SW480 (cell line): Measurements from ENCODE around the gene CEACAM20.
A peak's percentile ranks its signal among the peaks of the same experiment; 100 is the strongest.
"Not testable (repeated sequence)": the region's sequence is repeated elsewhere in the genome, so short reads cannot be mapped to it uniquely, and the experiment has no call there.

ENCODE experiments used
- DNase-seq: peaks from one replicate; pipeline ENCODE4 v3.0.0-alpha.2; 2016; ENCODE audit warnings: low spot score

CEACAM20 gene

GRCh38 chr19:44548736-44549135 is 19.3 kb upstream of the CEACAM20 start:
- DNase-seq = no peak

- no peak for DNase-seq
Observed at GRCh38 chr19:44544031-44544430, 14.6 kb upstream of the CEACAM20 start.

GRCh38 chr19:44542671-44543070 is 13.2 kb upstream of the CEACAM20 start:
- DNase-seq = no peak

- DNase-seq = no peak
Observed at GRCh38 chr19:44540736-44541135, 11.3 kb upstream of the CEACAM20 start.

DNA sequence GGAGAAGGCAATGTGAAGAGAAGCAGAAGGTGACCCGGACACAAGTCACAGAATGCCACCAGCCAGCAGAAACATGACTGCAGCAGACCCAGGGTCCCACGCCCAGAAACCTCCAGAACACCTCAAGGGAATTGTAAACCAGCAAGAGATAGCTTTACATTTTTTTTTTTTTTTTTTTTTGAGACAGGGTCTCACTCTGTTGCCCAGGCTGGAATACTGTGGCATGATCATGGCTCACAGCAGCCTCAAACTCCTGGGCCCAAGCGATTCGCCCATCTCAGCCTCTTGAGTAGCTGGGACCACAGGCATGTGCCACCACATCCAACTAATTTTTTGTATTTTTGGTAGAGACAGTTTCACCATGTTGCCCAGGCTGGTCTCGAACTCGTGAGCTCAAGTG is 10.5 kb upstream of the CEACAM20 start:
- DNase-seq = no peak

DNA sequence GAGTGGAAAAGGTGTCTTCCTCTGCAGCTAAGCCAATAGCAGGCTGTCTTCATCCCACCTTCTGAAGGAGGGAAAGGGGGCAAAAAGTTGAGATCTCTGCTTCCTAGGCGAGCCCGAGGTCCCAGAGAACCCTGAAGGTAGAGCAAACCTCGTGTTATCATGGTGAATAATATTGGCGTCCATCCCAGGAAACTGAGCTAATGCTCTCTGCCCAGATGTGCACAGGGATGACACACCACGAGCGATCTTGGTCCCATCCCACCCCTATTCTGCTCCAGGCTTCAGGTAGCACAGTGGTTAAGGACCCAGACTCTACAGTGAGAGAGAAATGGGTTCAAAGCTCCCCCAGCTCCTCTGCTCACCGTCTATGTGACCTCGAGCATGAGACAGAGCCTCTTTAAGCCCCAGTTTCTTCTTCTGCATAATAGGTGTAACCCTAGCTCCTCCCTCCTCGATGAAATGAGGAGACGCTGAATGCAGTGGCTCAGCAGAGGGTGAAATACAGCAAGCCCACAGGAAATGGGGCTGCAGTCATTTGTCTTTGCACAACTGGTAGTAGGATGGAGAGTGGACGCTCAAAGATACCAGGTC is 9.9 kb upstream of the CEACAM20 start:
- no peak for DNase-seq

GRCh38 chr19:44535361-44535760 is 5.9 kb upstream of the CEACAM20 start:
- DNase-seq = not testable (repeated sequence)

- no peak for DNase-seq
Observed at GRCh38 chr19:44532819-44533218, 3.3 kb upstream of the CEACAM20 start.

- no peak for DNase-seq
Observed at GRCh38 chr19:44530777-44531176, 1.3 kb upstream of the CEACAM20 start.

DNA sequence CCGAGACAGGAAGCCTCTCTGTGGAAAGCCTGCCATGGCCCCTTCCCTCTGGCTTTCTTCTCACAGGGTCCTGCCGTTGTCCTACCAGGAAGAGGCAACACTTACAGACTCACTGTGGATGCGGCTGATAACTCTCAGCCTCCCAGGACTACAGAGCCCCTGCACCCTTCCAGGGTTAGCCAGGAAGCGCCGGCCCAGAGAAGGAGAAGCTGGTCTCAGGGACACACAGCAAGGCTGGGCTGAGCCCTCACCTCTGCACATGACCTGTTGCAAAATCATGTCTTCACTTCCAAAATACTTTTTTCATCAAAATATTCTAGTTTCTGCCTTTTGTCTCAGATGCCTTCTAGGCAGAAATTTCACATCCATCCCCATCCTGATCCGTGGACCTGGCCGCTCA is 1.9 kb downstream of the CEACAM20 start:
- DNase-seq = no peak

- no peak for DNase-seq
Observed at GRCh38 chr19:44525721-44526430, 3.6 kb downstream of the CEACAM20 start.

DNA sequence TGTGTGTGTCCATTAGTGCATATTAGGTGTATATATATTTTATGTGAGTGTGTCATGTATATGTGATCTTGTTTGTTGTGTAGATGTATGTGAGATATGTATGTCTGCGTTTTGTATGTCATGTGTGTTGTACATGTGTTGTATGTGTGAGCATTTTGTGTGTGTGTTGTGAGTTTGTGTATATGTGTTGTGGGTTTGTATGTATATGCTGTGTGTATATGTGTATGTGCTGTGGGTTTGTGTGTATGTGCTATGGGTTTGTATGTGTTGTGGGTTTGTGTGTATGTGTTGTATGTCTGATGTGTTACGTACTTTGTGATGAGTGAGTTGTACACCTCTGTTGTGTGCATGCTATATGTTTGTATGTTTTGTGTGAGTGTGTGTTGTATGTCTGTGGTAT is 8.1 kb downstream of the CEACAM20 start:
- no peak for DNase-seq

DNA sequence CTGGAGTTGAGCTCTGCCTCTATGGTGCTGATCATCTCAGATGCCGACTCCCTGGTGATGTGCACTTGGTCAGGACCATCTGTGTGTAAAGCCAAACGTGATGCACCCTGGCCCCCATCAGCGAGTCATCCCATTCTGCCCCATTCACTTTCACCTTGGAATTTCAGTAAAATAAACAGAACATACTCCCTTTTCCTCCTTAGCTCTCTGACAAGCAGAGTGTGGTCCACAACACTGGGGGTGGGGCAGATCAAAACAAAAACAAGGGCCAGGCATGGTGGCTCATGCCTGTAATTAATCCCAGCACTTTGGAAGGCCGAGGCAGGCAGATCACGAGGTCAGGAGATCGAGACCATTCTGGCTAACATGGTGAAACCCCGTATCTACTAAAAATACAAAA is 12.3 kb downstream of the CEACAM20 start:
- no peak for DNase-seq

GRCh38 chr19:44515907-44516306 is 13.6 kb downstream of the CEACAM20 start:
- DNase-seq = no peak

- no peak for DNase-seq
Observed at GRCh38 chr19:44515031-44515430, 14.4 kb downstream of the CEACAM20 start.

- DNase-seq = peak; percentile 68
Observed at GRCh38 chr19:44512326-44513298, 16.9 kb downstream of the CEACAM20 start.

- DNase-seq = no peak
Observed at GRCh38 chr19:44509478-44509877, 20.0 kb downstream of the CEACAM20 start.

DNA sequence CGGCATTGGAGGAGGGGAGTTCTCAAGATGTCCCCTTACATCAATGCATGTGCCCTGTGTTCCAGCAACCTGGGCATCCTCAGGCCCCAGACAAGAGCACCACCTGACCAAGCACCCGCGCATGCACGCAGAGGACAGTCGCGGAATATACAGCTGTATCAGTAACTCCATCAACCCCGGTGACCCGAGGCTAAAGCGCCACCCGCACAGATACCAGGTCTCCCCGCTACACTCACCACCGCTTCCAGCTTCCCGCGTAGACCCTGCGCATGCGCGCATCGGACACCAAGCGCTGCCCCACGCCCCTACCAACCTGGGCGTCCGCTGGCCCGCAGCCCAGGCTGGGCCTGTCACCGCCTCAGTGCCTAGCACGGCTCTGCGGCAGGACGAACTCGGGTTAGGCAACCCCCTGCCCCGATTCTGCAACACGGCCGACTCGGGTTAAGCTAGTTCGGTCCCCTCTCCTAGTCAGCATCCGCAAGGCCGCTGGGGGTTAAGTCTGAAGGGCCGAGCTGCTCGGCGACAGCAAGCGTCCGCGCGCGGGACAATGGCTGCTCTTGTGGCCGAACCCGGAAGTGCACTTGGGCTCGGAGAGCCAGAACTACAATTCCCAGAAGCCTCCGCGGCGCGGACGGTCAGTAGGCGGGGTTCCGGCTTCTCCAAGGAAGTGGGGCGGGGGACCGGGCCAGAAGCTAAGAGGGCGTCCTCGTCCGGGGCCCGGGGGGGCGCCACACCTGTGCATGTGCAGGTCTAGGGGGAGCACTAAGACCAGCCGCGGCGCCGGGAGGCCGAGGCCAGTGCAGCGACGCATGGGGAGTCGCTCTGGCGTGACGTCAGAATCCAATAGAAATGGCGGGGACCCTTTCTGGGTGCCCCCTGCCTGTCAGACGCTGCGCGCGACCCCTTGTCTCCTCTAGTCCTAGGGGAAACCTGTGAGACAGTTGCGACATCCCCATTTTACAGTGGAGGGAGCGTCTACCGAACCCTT is 29.2 kb downstream of the CEACAM20 start, which contains the start of gene ZNF180:
Gene ZNF180, minus strand, starts transcription at position 561 of the 988 bp plus-strand sequence. CDS start 3,188 bp downstream, outside the sequence.
- DNase-seq = peak; percentile 98

DNA sequence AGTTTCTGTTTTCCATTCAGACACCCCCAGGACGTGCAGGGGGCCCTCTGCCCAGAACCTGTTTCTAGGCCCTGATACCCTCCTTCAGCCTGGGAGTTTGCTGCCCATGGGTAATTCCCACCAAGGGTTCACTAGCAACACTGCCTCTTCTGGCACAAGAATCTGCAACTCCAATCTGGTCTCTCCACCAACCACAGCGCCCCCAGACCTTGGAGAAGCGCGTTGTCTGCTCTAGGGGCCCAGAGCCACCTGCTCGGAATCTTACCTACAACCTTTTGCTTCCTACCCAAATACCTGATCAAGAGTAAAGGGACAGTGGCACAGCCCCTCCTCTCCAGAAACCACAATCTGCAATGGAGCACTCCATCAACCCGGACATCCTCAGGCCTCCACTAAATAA is 29.9 kb downstream of the CEACAM20 start:
- no peak for DNase-seq

DNA sequence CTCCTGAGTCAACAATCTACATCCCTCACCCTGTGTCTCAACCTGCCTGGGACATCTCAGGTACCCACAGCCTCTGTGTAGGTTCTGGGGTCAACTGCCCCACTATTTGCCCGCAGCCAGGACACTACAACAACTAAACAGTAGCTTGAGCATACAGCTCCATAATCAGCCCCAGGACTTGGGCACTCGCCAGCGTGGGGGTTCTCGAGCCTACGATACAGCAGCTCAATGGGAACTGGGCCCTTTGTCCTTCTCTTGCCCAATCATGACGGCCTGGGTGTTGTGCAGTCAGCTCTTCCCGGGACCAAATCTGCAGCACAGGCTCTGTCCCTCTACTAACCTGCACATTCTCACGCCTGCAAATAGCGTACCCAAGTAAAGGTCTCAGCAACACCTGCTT is 30.5 kb downstream of the CEACAM20 start:
- no peak for DNase-seq

GRCh38 chr19:44496711-44497110 is 32.8 kb downstream of the CEACAM20 start:
- DNase-seq = no peak
